Adrenal gland (tissue), 12 donors: ENCODE measurements around the gene VASP. TPM values are rescaled to one million over a fixed set of nuclear protein-coding genes. Genes with fewer than 3 reads are reported as not detected.

Source experiments
- DNase-seq, 7 donors: peaks; one replicate each; pipeline ENCODE4 v3.0.0-alpha.2; 2019 to 2020
- H3K27ac ChIP-seq, 5 donors: fragments of 200-600 bp; sonication (generic) in 4 of 5; 1 replicate in 3 of 5; 2 replicates in 2 of 5; pipeline versions ENCODE4 v1.5.1 to v1.8.0; 2016 to 2020; ENCODE audit warnings: mild to moderate bottlenecking in 1 of 5
- H3K27me3 ChIP-seq: fragments of 200-600 bp; 2 replicates; pipeline ENCODE4 v1.8.0; 2021
- H3K36me3 ChIP-seq, 2 donors: fragments of 200-600 bp; replicated peaks in 1 of 2; 1 replicate in 1 of 2; 2 replicates in 1 of 2; pipeline versions ENCODE4 v1.5.1 to v1.8.0; 2018 to 2022
- H3K4me1 ChIP-seq, 2 donors: fragments of 200-600 bp; replicated peaks in 1 of 2; 1 replicate in 1 of 2; 2 replicates in 1 of 2; pipeline versions ENCODE4 v1.5.1 to v1.8.0; 2018 to 2021
- H3K4me3 ChIP-seq, 4 donors: fragments of 200-600 bp; sonication (generic) in 3 of 4; one replicate each; pipeline ENCODE4 v1.5.1; 2016 to 2018
- H3K9me3 ChIP-seq, 3 donors: fragments of 200-600 bp; sonication (generic) in 1 of 3; replicated peaks in 1 of 3; 1 replicate in 2 of 3; 2 replicates in 1 of 3; pipeline versions ENCODE4 v1.5.1 to v1.8.0; 2016 to 2021
- CTCF ChIP-seq, 6 experiments: fragments of 450-650 bp in 4 of 6; fragments of 200-600 bp in 2 of 6; sonication (generic) in 1 of 6; IDR thresholded peaks; 1 replicate in 5 of 6; 2 replicates in 1 of 6; pipeline versions ENCODE4 v1.5.1 to v1.8.0; 2016 to 2021; ENCODE audit warnings: antibody characterized with exemption in 6 of 6, mild to moderate bottlenecking in 2 of 6, moderate library complexity in 1 of 6
- POLR2A ChIP-seq, 2 donors: fragments of 450-650 bp; IDR thresholded peaks; one replicate each; pipeline ENCODE4 v1.6.1; 2017; ENCODE audit warnings: antibody characterized with exemption in 2 of 2, mild to moderate bottlenecking in 2 of 2, moderate library complexity in 1 of 2
- WGBS, 4 donors: extraction: QIAGEN DNeasy Blood & Tissue Kit in 2 of 4; methylation state at CpG; one replicate each; pipeline versions ENCODE4 v1.1.5 to v1.1.7; 2013 to 2017; 5-methylcytosine and 5-hydroxymethylcytosine counted together
- intact Hi-C, 2 donors: fragments of 100-400 bp; cut with DNase I; formaldehyde crosslinking; loops; one replicate each; pipeline versions ENCODE4 v1.14.1 to v1.15.0; 2022 to 2023
- polyA plus RNA-seq, 3 donors: library from polyadenylated mRNA; stranded (reverse); fragments of 200-250 nt in 2 of 3; fragments of 350-450 nt in 1 of 3; fragmentation: Illumina TruSeq in 1 of 3; extraction: RNeasy Lipid Tissue Mini Kit (QIAGEN cat#74804) in 1 of 3; gene quantifications; one replicate each; pipeline ENCODE4 v1.2.3, GENCODE V29; 2013 to 2014
- total RNA-seq, 9 donors: library from RNA; depleted of rRNA in 4 of 9; stranded (reverse); fragments of >200 nt in 4 of 9; fragments of 120-200 nt in 1 of 9; fragmentation: NEBNext Ultra II Directional in 1 of 9; extraction: Animal tissue kit (Norgen Biotek cat#: 25700) in 1 of 9; gene quantifications; one replicate each; pipeline versions ENCODE4 v1.1.0 to v1.2.4, GENCODE V29; 2013 to 2023
- donor health status: healthy with polysubstance abuse.
- donor health status: Bipolar disorder and iron deficiency.
- donor health status: DM: yes; HTN: yes; CAD: no.
- donor health status: DM: no; HTN: no; CAD: no.
- donor health status: DM: no; HTN: no; CAD: no.
- donor health status: DM: yes; HTN: yes; CAD: no.

The VASP gene
- total and polyA plus RNA-seq, 12 donors, result 28.7 to 118 (median 63.2) TPM

- intact Hi-C loops, result loop anchor here (5.0 to 10.0 kb wide), 2 partner anchors 35 to 118 kb away; no protein-coding TSS in a partner anchor
- DNase-seq, result no peak
- H3K27ac ChIP-seq, result no peak overlapping the region
- peaks cover 18 to 19% of the 10 kb centered on the region in 2 donors for H3K4me1 ChIP-seq
- WGBS, 4 donors, result 83 to 95% (median 92%) methylated on average over 4 of the region's 4 CpGs
- H3K27me3 ChIP-seq, result no peaks in the 10 kb centered on the region
- TF ChIP-seq CTCF (IDR thresholded peaks at IDR 0.05), result no peak
- TF ChIP-seq POLR2A (IDR thresholded peaks at IDR 0.05), result no peak
- no peaks in the 10 kb centered on the region for H3K9me3 ChIP-seq
- no peak overlapping the region for H3K4me3 ChIP-seq
- H3K36me3 ChIP-seq, result peaks cover 0 to 46% of the 10 kb centered on the region in 2 donors
Observed at GRCh38 chr19:45526971-45527370, 19.7 kb downstream of the VASP start.

GRCh38 chr19:45527731-45528130 is 20.5 kb downstream of the VASP start:
- Histone ChIP-seq H3K9me3 (no peaks in the 10 kb centered on the region), H3K36me3 (peaks cover 0 to 39% of the 10 kb centered on the region in 2 donors), H3K4me1 (peaks cover 18 to 19% of the 10 kb centered on the region in 2 donors), H3K27ac (peak overlapping the region in 3 of 5 donors; percentile 7 to 55 (median 33)), H3K27me3 (no peaks in the 10 kb centered on the region), H3K4me3 (no peak overlapping the region)
- intact Hi-C loops, result loop anchor here (5.0 to 10.0 kb wide), 2 partner anchors 35 to 117 kb away; no protein-coding TSS in a partner anchor
- DNase-seq, result peak in 1 of 7 donors; percentile 27
- whole genome bisulfite sequencing, 4 donors, result 84 to 88% (median 84%) methylated on average over 15 of the region's 15 CpGs
- no peak for TF ChIP-seq CTCF (IDR thresholded peaks at IDR 0.05)
- TF ChIP-seq POLR2A (IDR thresholded peaks at IDR 0.05), result no peak

- intact Hi-C loops, result loop anchor here (5.0 to 10.0 kb wide), 2 partner anchors 34 to 117 kb away; no protein-coding TSS in a partner anchor
- no peak for TF ChIP-seq CTCF (IDR thresholded peaks at IDR 0.05)
- peak in 1 of 2 donors; percentile 4 for TF ChIP-seq POLR2A (IDR thresholded peaks at IDR 0.05)
- peaks cover 0 to 34% of the 10 kb centered on the region in 2 donors for H3K36me3 ChIP-seq
- 14 to 28% (median 24%) methylated on average over 15 to 17 of the region's 17 CpGs for WGBS, 4 donors
- H3K4me3 ChIP-seq, result peak overlapping the region in 2 of 4 donors; percentile 34 to 40
- no peaks in the 10 kb centered on the region for H3K9me3 ChIP-seq
- peaks cover 18 to 19% of the 10 kb centered on the region in 2 donors for H3K4me1 ChIP-seq
- peak overlapping the region in 3 of 5 donors; percentile 7 to 55 (median 33) for H3K27ac ChIP-seq
- peak in 6 of 7 donors; percentile 62 to 79 (median 70) for DNase-seq
- H3K27me3 ChIP-seq, result no peaks in the 10 kb centered on the region
Observed at GRCh38 chr19:45528149-45528743, 21.0 kb downstream of the VASP start.

GRCh38 chr19:45528744-45529419 is 21.6 kb downstream of the VASP start:
- H3K27me3 ChIP-seq, result no peaks in the 10 kb centered on the region
- intact Hi-C loops, result loop anchor here (5.0 to 10.0 kb wide), 2 partner anchors 33 to 116 kb away; no protein-coding TSS in a partner anchor
- DNase-seq, result peak; percentile 55 to 80 (median 74)
- peak overlapping the region in 2 of 4 donors; percentile 34 to 40 for H3K4me3 ChIP-seq
- H3K36me3 ChIP-seq, result peaks cover 0 to 30% of the 10 kb centered on the region in 2 donors
- peak overlapping the region in 3 of 5 donors; percentile 7 to 24 (median 8) for H3K27ac ChIP-seq
- peaks cover 18 to 19% of the 10 kb centered on the region in 2 donors for H3K4me1 ChIP-seq
- no peaks in the 10 kb centered on the region for H3K9me3 ChIP-seq
- TF ChIP-seq CTCF (IDR thresholded peaks at IDR 0.05) (no peak), POLR2A (IDR thresholded peaks at IDR 0.05) (peak in 1 of 2 donors; percentile 3)
- 5 to 17% (median 7%) methylated on average over 8 to 49 of the region's 49 CpGs for WGBS, 4 donors
